ENCODE measurements around the gene RAB40B. TPM values are rescaled to one million over a fixed set of nuclear protein-coding genes. Genes with fewer than 3 reads are reported as not detected.

Gene RAB40B
- total and polyA plus RNA-seq, 2 of the 13 experiments (the other 11 are each of a cell fraction or from before 2014, with no cell fraction given): 6.2 to 6.5 TPM

GRCh38 chr17:82636626-82637598 is 61.6 kb downstream of the RAB40B start (continued):
- TF ChIP-seq, protein P1, sequence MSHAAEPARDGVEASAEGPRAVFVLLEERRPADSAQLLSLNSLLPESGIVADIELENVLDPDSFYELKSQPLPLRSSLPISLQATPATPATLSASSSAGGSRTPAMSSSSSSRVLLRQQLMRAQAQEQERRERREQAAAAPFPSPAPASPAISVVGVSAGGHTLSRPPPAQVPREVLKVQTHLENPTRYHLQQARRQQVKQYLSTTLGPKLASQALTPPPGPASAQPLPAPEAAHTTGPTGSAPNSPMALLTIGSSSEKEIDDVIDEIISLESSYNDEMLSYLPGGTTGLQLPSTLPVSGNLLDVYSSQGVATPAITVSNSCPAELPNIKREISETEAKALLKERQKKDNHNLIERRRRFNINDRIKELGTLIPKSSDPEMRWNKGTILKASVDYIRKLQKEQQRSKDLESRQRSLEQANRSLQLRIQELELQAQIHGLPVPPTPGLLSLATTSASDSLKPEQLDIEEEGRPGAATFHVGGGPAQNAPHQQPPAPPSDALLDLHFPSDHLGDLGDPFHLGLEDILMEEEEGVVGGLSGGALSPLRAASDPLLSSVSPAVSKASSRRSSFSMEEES (CRISPR knock-in tag; IDR thresholded peaks at IDR 0.05): no peak
- TF ChIP-seq MED1 (CRISPR knock-in tag; IDR thresholded peaks at IDR 0.05) (no peak), TAF15 (IDR thresholded peaks at IDR 0.05; ENCODE audit: low read depth, low read length, poor library complexity, severe bottlenecking) (no peak), SIN3A (IDR thresholded peaks at IDR 0.05; ENCODE audit: borderline replicate concordance, low read depth, low read length) (peak; percentile 69; the same call in 1 of the 2 replicates), CREB1 (IDR thresholded peaks at IDR 0.05) (0 out of 2 replicates have a peak, but pooled peaks have one; percentile 24), CREB1 (CRISPR knock-in tag; IDR thresholded peaks at IDR 0.05) (peak; percentile 81), YY1 (IDR thresholded peaks at IDR 0.05; ENCODE audit: insufficient read depth, insufficient replicate concordance, low read depth, low read length) (no peak), ZMYM4 (CRISPR knock-in tag; IDR thresholded peaks at IDR 0.05) (peak; percentile 45; the same call in 1 of the 2 replicates), JDP2 (CRISPR knock-in tag; IDR thresholded peaks at IDR 0.05; ENCODE audit: borderline replicate concordance) (no peak), POGZ (CRISPR knock-in tag; IDR thresholded peaks at IDR 0.05) (0 out of 2 replicates have a peak, but pooled peaks have one; percentile 46), KLF9 (CRISPR knock-in tag; IDR thresholded peaks at IDR 0.05; ENCODE audit: low read depth) (no peak), SCMH1 (CRISPR knock-in tag; IDR thresholded peaks at IDR 0.05; ENCODE audit: borderline replicate concordance) (no peak), KDM4B (CRISPR knock-in tag; IDR thresholded peaks at IDR 0.05) (no peak), POLR2AphosphoS5 (IDR thresholded peaks at IDR 0.05; ENCODE audit: low read depth, low read length) (peak; percentile 56; the same call in 1 of the 2 replicates), PAX8 (CRISPR knock-in tag; IDR thresholded peaks at IDR 0.05; ENCODE audit: borderline replicate concordance) (no peak), CREM (IDR thresholded peaks at IDR 0.05) (0 out of 2 replicates have a peak, but pooled peaks have one; percentile 15), CREM (CRISPR knock-in tag; IDR thresholded peaks at IDR 0.05) (no peak), ELF3 (CRISPR knock-in tag; IDR thresholded peaks at IDR 0.05) (peak; percentile 83), SALL2 (CRISPR knock-in tag; IDR thresholded peaks at IDR 0.05) (no peak), DRAP1 (CRISPR knock-in tag; IDR thresholded peaks at IDR 0.05) (peak; percentile 53; the same call in 1 of the 2 replicates), YEATS2 (CRISPR knock-in tag; IDR thresholded peaks at IDR 0.05; ENCODE audit: borderline replicate concordance) (no peak), PAXIP1 (CRISPR knock-in tag; conservative IDR thresholded peaks at IDR 0.05) (peak; percentile 71), ZNF891 (CRISPR knock-in tag; IDR thresholded peaks at IDR 0.05) (no peak), GATAD2A (CRISPR knock-in tag; IDR thresholded peaks at IDR 0.05) (peak; percentile 27; the same call in 1 of the 2 replicates), SIX1 (CRISPR knock-in tag; IDR thresholded peaks at IDR 0.05; ENCODE audit: borderline replicate concordance) (no peak), SOX5 (CRISPR knock-in tag; IDR thresholded peaks at IDR 0.05; ENCODE audit: borderline replicate concordance) (peak; percentile 69; the same call in 1 of the 2 replicates), ATM (IDR thresholded peaks at IDR 0.05; ENCODE audit: borderline replicate concordance) (no peak)
